GM10266 (cell line): ENCODE results near the gene SP6.

ENCODE experiments used
- DNase-seq: peaks from one replicate; pipeline ENCODE4 v3.0.0; 2012; ENCODE audit errors: extremely low spot score
- CTCF ChIP-seq: IDR thresholded peaks from 2 replicates; pipeline ENCODE4 v1.5.1; 2012; ENCODE audit warnings: mild to moderate bottlenecking, low read depth; ENCODE audit not compliant: control insufficient read depth, insufficient read depth; ENCODE audit errors: missing control alignments

The SP6 gene

GRCh38 chr17:47819475-47819874, 31.5 kb downstream of the SP6 start:
- DNase-seq = no peak
- no peak for TF ChIP-seq CTCF

GRCh38 chr17:47818002-47818695, 32.8 kb downstream of the SP6 start:
- no peak for DNase-seq
- no peak for TF ChIP-seq CTCF

- TF ChIP-seq CTCF = no peak
- no peak for DNase-seq
These were observed 34.0 kb downstream of the SP6 start for GRCh38 chr17:47816947-47817346.

- TF ChIP-seq CTCF = no peak
- no peak for DNase-seq
These were observed 34.7 kb downstream of the SP6 start for GRCh38 chr17:47816111-47816735.

GRCh38 chr17:47815106-47815918, 35.7 kb downstream of the SP6 start:
- no peak for DNase-seq
- no peak for TF ChIP-seq CTCF

GRCh38 chr17:47813512-47814031, 37.4 kb downstream of the SP6 start:
- no peak for TF ChIP-seq CTCF
- DNase-seq = no peak
